BJ (cell line): ENCODE results near the gene CCL11. TPM values are rescaled to one million over a fixed set of nuclear protein-coding genes. Genes with fewer than 3 reads are reported as not detected.

ENCODE experiments used
- CTCF ChIA-PET: fragments of 350-600 bp; formaldehyde crosslinking; extraction: SDS; loops from one replicate; lab custom pipeline; 2021; ENCODE audit warnings: antibody characterized with exemption, inconsistent platforms; lab: Yijun Ruan, JAX
- POLR2A ChIA-PET: fragments of 300-600 bp; sonication (Branson Sonifier 250); formaldehyde crosslinking; extraction: SDS; loops from one replicate; lab custom pipeline; 2021; ENCODE audit warnings: antibody characterized with exemption; lab: Charles Lee
- DNase-seq: peaks from one replicate; pipeline ENCODE4 v3.0.0-alpha.2; 2011; ENCODE audit warnings: low read depth
- H3K27me3 ChIP-seq: 2 replicates; pipeline ENCODE4 v1.6.0; 2011; ENCODE audit warnings: low read length; ENCODE audit not compliant: control insufficient read depth, insufficient read depth
- H3K36me3 ChIP-seq: 2 replicates; pipeline ENCODE4 v1.5.1; 2011; ENCODE audit warnings: low read length; ENCODE audit not compliant: control insufficient read depth, insufficient read depth
- H3K4me3 ChIP-seq: 2 replicates; pipeline ENCODE4 v1.5.1; 2011; ENCODE audit warnings: low read depth, mild to moderate bottlenecking, control low read depth, low read length
- CTCF ChIP-seq: IDR thresholded peaks from 2 replicates; pipeline ENCODE4 v1.5.1; 2011; ENCODE audit warnings: low read depth, mild to moderate bottlenecking, control low read depth, inconsistent platforms, low read length, moderate library complexity; ENCODE audit not compliant: insufficient read depth
- polyA plus RNA-seq: library from polyadenylated mRNA; depleted of rRNA; stranded (reverse); fragments of >200 nt; gene quantifications from 2 replicates; pipeline ENCODE4 v1.2.3, GENCODE V29; 2011

The CCL11 gene
- polyA plus RNA-seq, 1 experiment: 0.55 TPM

- no peak for DNase-seq
- CTCF ChIA-PET: interaction anchor here (1.1 to 5.4 kb wide), 2 partner anchors 19 to 104 kb away, joined by 3 to 45 read pairs; no protein-coding TSS in a partner anchor
- H3K4me3 ChIP-seq: no peak overlapping the region
- H3K36me3 ChIP-seq: no peaks in the 10 kb centered on the region
- POLR2A ChIA-PET: interaction anchor here (0.7 kb wide), 1 partner anchor 98 kb away, joined by 3 read pairs; no protein-coding TSS in a partner anchor
- H3K27me3 ChIP-seq: no peaks in the 10 kb centered on the region
- no peak for TF ChIP-seq CTCF
Measured at GRCh38 chr17:34257299-34257985, 28.1 kb upstream of the CCL11 start.

- no peak for DNase-seq
- Histone ChIP-seq H3K27me3 (no peaks in the 10 kb centered on the region), H3K36me3 (no peaks in the 10 kb centered on the region), H3K4me3 (no peak overlapping the region)
- CTCF ChIA-PET: interaction anchor here (0.8 to 5.4 kb wide), 2 partner anchors 18 to 103 kb away, joined by 3 to 45 read pairs; no protein-coding TSS in a partner anchor
- TF ChIP-seq CTCF: no peak
- POLR2A ChIA-PET: no interaction called here
Measured at GRCh38 chr17:34257986-34258326, 27.6 kb upstream of the CCL11 start.

GRCh38 chr17:34259146-34259545 is 26.4 kb upstream of the CCL11 start:
- no peak overlapping the region for H3K4me3 ChIP-seq
- ChIA-PET POLR2A (no interaction called here), CTCF (interaction anchor here (1.0 to 5.4 kb wide), 2 partner anchors 11 to 102 kb away, joined by 3 to 45 read pairs; no protein-coding TSS in a partner anchor)
- H3K36me3 ChIP-seq: no peaks in the 10 kb centered on the region
- DNase-seq: no peak
- no peaks in the 10 kb centered on the region for H3K27me3 ChIP-seq
- TF ChIP-seq CTCF: no peak

GRCh38 chr17:34260861-34261260 is 24.7 kb upstream of the CCL11 start:
- TF ChIP-seq CTCF: no peak
- no peak for DNase-seq
- ChIA-PET CTCF (no interaction called here), POLR2A (no interaction called here)
- no peaks in the 10 kb centered on the region for H3K27me3 ChIP-seq
- H3K4me3 ChIP-seq: no peak overlapping the region
- H3K36me3 ChIP-seq: no peaks in the 10 kb centered on the region

- ChIA-PET POLR2A (no interaction called here), CTCF (no interaction called here)
- Histone ChIP-seq H3K4me3 (no peak overlapping the region), H3K36me3 (no peaks in the 10 kb centered on the region), H3K27me3 (no peaks in the 10 kb centered on the region)
- no peak for DNase-seq
- TF ChIP-seq CTCF: no peak
Measured at GRCh38 chr17:34261568-34262337, 23.8 kb upstream of the CCL11 start.
